Activated CD4-positive, alpha-beta T cell treated with anti-CD3 and anti-CD28 coated beads, Interleukin-2, amount 10 ng/mL, durations not matched to agents 7 days and 5 days (primary cell): ENCODE data around the gene BBS2. TPM values are rescaled to one million over a fixed set of nuclear protein-coding genes. Genes with fewer than 3 reads are reported as not detected.

Experiments
- CTCF ChIA-PET: fragments of 350-600 bp; sonication (Branson Sonifier 250); formaldehyde crosslinking; loops from one replicate; lab custom pipeline; 2021; ENCODE audit warnings: antibody characterized with exemption; lab: Charles Lee
- POLR2A ChIA-PET: fragments of 350-600 bp; sonication (Branson Sonifier 250); formaldehyde crosslinking; loops from one replicate; lab custom pipeline; 2021; ENCODE audit warnings: antibody characterized with exemption; lab: Charles Lee
- DNase-seq: peaks from one replicate; pipeline ENCODE4 v3.0.0-alpha.2; 2020
- H3K27ac Mint-ChIP-seq: one replicate; pipeline ENCODE4 v1.8.0; 2021; ENCODE audit warnings: mild to moderate bottlenecking, moderate library complexity, mixed read lengths
- H3K27me3 Mint-ChIP-seq: one replicate; pipeline ENCODE4 v1.8.0; 2021; ENCODE audit warnings: mixed read lengths
- H3K36me3 Mint-ChIP-seq: one replicate; pipeline ENCODE4 v1.8.0; 2021; ENCODE audit warnings: low read depth, mixed read lengths
- H3K4me1 Mint-ChIP-seq: one replicate; pipeline ENCODE4 v1.8.0; 2021; ENCODE audit warnings: mixed read lengths
- H3K4me3 Mint-ChIP-seq: one replicate; pipeline ENCODE4 v1.8.0; 2021; ENCODE audit warnings: mild to moderate bottlenecking, moderate library complexity, mixed read lengths
- H3K9me3 Mint-ChIP-seq: one replicate; pipeline ENCODE4 v1.8.0; 2021; ENCODE audit warnings: mixed read lengths
- total RNA-seq, 2 experiments: library from RNA; stranded (reverse); gene quantifications; one replicate each; pipeline ENCODE4 v1.2.3, GENCODE V29; 2021

The BBS2 gene, protein sequence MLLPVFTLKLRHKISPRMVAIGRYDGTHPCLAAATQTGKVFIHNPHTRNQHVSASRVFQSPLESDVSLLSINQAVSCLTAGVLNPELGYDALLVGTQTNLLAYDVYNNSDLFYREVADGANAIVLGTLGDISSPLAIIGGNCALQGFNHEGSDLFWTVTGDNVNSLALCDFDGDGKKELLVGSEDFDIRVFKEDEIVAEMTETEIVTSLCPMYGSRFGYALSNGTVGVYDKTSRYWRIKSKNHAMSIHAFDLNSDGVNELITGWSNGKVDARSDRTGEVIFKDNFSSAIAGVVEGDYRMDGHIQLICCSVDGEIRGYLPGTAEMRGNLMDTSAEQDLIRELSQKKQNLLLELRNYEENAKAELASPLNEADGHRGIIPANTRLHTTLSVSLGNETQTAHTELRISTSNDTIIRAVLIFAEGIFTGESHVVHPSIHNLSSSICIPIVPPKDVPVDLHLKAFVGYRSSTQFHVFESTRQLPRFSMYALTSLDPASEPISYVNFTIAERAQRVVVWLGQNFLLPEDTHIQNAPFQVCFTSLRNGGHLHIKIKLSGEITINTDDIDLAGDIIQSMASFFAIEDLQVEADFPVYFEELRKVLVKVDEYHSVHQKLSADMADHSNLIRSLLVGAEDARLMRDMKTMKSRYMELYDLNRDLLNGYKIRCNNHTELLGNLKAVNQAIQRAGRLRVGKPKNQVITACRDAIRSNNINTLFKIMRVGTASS
- 10 to 100 TPM; 16.7 to 21.5 TPM for total RNA-seq

DNA sequence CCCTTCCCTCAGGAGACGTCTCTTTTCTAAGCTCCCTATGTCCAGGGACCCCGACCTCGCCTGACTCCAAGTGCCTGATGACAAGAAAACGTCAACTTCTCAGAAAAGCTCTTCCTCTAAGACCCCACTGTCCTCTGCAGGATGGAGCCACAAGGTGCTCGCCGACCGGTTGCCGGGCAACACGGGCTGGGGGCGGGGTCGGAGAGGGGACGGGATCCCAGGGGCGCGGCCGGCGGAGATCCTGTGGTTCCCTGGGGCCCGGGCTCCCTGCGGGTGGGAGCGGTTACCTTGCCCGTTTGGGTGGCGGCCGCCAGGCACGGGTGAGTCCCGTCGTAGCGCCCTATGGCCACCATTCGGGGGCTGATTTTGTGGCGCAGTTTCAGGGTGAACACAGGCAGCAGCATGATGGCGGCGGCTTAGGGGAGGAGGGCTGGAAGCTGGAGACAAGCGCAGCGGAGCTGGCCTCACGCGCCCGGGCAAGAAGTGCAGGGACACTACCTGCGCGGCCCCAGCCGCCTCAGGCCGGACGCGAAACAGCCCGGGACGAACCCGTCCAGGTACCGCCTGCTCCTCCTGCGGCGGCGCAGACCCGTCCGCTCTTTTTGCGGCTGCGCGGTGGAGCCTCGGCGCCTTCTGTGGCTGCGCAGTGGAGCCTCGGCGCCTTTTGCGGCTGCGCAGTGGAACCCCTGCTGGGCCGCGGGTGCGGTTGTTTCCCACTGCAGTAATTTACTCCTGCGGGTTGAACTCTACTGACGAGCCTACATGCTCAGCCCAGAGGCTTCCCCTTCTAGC lies at the start of gene BBS2:
Gene BBS2 (minus strand): TSS at position 566 of the 792 bp plus-strand sequence. CDS start 162 bp downstream, at position 404.
- Mint-ChIP-seq H3K27ac (peak within 1 kb of the TSS; percentile 83), H3K27me3 (no peaks in the 10 kb centered on the region), H3K4me3 (peak within 1 kb of the TSS; percentile 77), H3K4me1 (peaks cover 20% of the 10 kb centered on the region), H3K9me3 (no peaks in the 10 kb centered on the region), H3K36me3 (no peaks in the 10 kb centered on the region)
- POLR2A ChIA-PET: no interaction called here
- DNase-seq: peak; percentile 85
- CTCF ChIA-PET: no interaction called here

DNA sequence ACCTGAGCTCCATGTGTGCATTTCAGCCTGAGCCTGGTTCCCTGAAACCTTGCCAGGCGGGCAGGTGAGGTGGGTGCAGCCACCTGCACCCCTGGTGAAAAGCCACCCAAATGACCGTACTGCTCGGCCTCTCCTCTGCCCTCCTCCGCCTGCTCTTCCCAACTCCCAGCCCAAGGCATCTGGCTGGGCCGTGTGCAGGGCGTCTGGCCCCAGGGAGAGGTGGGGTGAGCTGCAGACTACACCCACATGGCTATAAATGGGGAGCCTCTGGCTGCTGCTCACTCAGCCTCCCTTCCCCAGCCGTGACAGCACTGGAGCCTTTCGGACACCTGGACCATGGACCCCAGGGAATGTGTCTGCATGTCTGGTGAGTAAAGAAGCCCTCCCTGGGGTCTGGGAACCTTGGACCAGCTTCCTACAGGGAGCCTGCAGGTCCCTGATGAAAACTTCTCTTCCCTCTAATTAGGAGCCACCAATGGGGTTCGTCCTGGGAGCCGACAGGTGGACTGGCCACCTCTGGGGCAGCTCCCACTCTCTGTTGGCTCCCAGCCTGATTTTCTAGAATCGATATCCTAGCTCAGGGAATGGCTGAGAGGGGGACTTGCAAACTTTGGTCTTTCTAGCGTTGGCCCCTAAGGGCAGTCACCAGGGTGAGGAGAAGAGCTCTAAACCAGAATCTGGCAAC lies 45.1 kb upstream of the BBS2 start, which contains the start of gene MT4:
Gene MT4 (plus strand): TSS at position 281 of the 685 bp plus-strand sequence. CDS start 56 bp downstream, at position 337.
- H3K4me1 Mint-ChIP-seq: peaks cover 4% of the 10 kb centered on the region
- ChIA-PET POLR2A (no interaction called here), CTCF (interaction anchor here (1.9 to 4.4 kb wide), 2 partner anchors 12 to 137 kb away, joined by 9 to 17 read pairs; no protein-coding TSS in a partner anchor)
- no peaks in the 10 kb centered on the region for H3K36me3 Mint-ChIP-seq
- no peak within 1 kb of the TSS for H3K27ac Mint-ChIP-seq
- H3K27me3 Mint-ChIP-seq: peaks cover 18% of the 10 kb centered on the region
- no peaks in the 10 kb centered on the region for H3K9me3 Mint-ChIP-seq
- no peak for DNase-seq
- no peak within 1 kb of the TSS for H3K4me3 Mint-ChIP-seq

DNA sequence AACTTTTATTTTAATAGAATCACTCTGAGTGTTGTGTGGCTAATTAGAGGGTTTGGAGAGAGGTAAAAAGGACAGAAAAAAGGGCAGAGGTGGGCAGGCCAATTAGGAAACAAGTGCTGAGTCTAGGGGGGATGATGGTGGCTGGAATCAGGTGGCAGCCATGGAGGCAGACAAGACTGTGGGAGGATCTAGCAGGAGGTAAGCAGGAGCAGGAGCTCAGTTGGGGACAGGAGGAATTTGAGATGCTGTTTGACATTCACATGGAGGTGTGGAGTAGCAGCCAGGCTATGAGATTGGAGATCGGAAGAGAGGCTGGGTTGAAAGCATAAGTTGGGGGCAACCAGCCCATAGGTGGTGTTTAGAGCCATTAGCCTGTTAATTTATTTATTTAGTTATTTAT lies 41.3 kb upstream of the BBS2 start:
- CTCF ChIA-PET: interaction anchor here (0.8 to 4.4 kb wide), 6 partner anchors 11 to 220 kb away, joined by 3 to 17 read pairs (median 3); no protein-coding TSS in a partner anchor
- Mint-ChIP-seq H3K4me3 (no peak overlapping the region), H3K9me3 (no peaks in the 10 kb centered on the region), H3K27ac (no peak overlapping the region), H3K36me3 (no peaks in the 10 kb centered on the region), H3K4me1 (no peaks in the 10 kb centered on the region), H3K27me3 (peaks cover 24% of the 10 kb centered on the region)
- no peak for DNase-seq
- POLR2A ChIA-PET: no interaction called here

DNA sequence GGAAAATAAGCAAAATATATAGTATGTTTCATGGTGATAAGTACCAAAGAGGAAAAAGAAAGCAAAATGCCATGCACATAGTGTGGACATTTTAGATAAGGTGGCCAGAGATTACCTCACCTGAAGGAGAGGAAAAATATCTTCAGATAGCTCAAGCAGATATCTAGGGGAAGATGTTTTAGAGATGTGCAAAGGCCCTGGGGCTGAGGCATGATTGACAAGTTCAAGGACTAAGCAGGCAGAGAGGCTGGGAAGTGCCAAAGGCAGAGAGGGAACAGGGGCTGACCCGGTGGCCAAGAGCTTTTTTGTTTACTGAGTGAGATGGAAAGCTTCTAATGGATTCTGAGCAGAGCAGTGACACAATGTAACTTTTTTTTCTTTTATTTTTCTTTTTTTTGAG lies 40.6 kb upstream of the BBS2 start:
- H3K27me3 Mint-ChIP-seq: peaks cover 29% of the 10 kb centered on the region

DNA sequence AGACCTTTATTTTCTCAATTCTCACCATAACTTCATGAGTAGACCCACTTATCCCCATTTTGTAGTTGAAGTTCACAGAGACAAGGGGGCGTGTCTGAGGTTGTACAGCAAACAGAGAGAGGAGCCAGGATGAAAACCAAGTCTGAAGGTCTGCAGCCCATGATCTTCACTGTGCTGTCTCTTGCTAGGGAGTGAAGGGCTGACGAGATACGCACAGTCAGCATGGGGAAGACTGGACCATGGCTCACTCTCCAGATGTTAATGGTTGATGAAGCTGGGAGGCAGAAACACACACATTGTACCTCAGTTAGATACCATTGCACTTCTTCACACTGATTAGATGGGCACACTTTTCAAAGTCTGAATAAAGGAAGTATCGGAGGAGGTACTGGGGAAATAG lies 39.3 kb upstream of the BBS2 start:
- no peak for DNase-seq
- no peaks in the 10 kb centered on the region for H3K4me1 Mint-ChIP-seq
- POLR2A ChIA-PET: no interaction called here
- no peaks in the 10 kb centered on the region for H3K36me3 Mint-ChIP-seq
- peaks cover 37% of the 10 kb centered on the region for H3K27me3 Mint-ChIP-seq
- no peak overlapping the region for H3K27ac Mint-ChIP-seq
- no peak overlapping the region for H3K4me3 Mint-ChIP-seq
- no peaks in the 10 kb centered on the region for H3K9me3 Mint-ChIP-seq
- CTCF ChIA-PET: no interaction called here

More for the DNA sequence above, 40.6 kb upstream of the BBS2 start:
- POLR2A ChIA-PET: no interaction called here
- H3K36me3 Mint-ChIP-seq: no peaks in the 10 kb centered on the region
- CTCF ChIA-PET: interaction anchor here (1.0 to 1.4 kb wide), 5 partner anchors 10 to 30 kb away, joined by 3 read pairs; no protein-coding TSS in a partner anchor
- no peak overlapping the region for H3K4me3 Mint-ChIP-seq
- DNase-seq: no peak
- H3K27ac Mint-ChIP-seq: no peak overlapping the region
- no peaks in the 10 kb centered on the region for H3K9me3 Mint-ChIP-seq
- no peaks in the 10 kb centered on the region for H3K4me1 Mint-ChIP-seq

DNA sequence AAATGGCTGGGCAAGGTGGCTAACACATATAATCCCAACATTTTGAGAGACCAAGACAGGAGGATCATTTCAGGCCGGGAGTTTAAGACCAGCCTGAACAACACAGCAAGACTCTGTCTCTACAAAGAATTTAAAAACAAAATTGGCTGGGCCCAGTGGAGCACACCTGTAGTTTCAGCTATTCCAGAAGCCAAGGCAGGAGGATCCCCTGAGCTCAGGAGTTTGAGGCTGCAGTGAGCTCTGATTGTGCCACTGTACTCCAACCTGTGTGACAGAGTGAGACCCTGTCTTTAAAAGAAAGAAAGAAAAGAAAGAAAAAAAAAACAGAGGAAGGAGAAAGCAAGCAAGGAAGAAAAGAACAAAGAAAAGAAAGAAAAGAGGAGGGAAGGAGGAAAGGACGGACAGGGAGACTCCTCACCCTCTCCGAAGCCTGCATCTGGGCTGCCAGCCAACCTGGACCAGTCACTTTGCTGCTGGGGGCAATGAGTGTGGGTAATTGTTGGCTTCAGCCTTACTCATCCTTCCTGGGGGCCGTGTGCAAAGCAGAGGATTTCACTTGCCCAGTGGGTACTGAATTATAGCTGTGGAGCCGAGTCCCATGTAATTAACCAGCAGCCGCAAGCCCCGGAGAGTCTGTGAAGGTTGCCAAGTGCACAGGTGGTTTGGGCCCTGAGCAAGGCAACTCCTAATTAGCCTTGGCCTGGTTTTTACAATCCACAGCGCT lies 38.4 kb upstream of the BBS2 start:
- no peak overlapping the region for H3K27ac Mint-ChIP-seq
- ChIA-PET CTCF (interaction anchor here (1.3 kb wide), 1 partner anchor 144 kb away, joined by 5 read pairs; no protein-coding TSS in a partner anchor), POLR2A (no interaction called here)
- H3K4me3 Mint-ChIP-seq: no peak overlapping the region
- H3K4me1 Mint-ChIP-seq: no peaks in the 10 kb centered on the region
- no peak for DNase-seq
- H3K27me3 Mint-ChIP-seq: peaks cover 38% of the 10 kb centered on the region
- no peaks in the 10 kb centered on the region for H3K36me3 Mint-ChIP-seq
- no peaks in the 10 kb centered on the region for H3K9me3 Mint-ChIP-seq

DNA sequence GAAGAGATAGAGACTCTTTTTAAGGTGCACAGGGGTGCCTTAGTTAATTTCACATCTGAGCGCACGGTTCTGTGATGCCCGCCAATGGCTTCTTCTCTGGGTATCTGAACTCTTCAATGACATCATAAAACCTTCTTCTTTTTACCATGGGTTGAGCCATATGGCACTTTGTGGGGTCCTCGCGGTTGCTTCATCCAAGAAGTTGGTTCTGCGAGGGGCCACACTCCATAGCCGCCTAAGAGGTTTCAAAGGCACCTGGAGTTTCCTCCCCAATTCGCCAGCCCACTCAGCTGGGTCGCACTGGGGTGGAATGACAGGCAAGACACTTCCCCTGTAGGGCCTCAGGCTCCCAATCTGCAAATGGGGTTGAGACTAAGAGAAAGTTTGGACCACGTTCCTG lies 34.6 kb upstream of the BBS2 start:
- H3K27ac Mint-ChIP-seq: no peak overlapping the region
- no peaks in the 10 kb centered on the region for H3K4me1 Mint-ChIP-seq
- POLR2A ChIA-PET: no interaction called here
- no peaks in the 10 kb centered on the region for H3K36me3 Mint-ChIP-seq
- H3K27me3 Mint-ChIP-seq: peaks cover 28% of the 10 kb centered on the region
- DNase-seq: no peak
- H3K4me3 Mint-ChIP-seq: no peak overlapping the region
- H3K9me3 Mint-ChIP-seq: no peaks in the 10 kb centered on the region
- CTCF ChIA-PET: interaction anchor here (1.2 kb wide), 1 partner anchor 22 kb away, joined by 3 read pairs; no protein-coding TSS in a partner anchor

DNA sequence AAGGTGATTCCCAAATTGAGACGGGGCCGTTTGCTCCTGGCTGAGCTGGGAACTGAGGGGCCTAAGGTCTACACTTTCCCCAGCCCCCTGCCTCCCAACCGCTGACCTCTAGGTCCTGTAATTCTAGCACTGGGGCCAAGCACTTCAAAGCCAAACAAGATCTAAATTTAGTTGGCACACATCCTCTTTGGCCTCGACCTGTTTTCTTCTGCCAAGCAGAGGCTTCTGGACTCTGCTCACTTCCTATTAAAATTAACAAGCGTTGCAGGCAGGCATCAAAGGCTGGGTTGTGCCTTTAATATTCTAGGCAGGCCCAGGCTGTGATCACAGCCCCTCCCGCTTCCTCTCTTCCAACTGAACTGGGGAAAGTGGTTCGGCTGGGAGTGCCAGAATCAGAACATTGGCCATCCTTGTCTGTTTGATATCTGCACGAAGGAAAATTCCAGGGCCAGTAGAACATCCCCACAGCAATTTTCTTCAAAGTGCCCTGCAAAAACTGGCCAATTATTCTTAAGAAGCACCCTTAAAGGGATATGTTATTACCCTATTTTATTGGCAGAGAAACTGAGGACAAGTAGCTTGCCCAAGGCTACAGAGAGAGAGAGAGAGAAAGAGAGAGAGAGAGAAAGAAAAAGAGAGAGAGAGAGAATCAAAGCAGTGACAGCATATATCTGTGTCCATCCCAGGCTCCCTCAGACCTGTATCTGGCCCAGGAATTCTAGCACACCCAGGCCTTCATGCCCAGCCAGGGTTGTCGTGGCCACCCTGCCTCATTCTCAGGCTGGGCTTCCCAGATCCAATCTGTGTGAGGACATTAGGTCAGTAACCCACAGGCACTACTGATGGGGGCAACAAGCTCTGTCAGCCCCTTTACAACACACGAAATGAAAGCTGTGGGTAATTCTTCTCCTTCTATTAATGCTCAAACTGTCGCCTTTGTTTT lies 32.2 kb upstream of the BBS2 start:
- POLR2A ChIA-PET: interaction anchor here (0.5 kb wide), 1 partner anchor 14 kb away, joined by 5 read pairs; no protein-coding TSS in a partner anchor
- peaks cover 16% of the 10 kb centered on the region for H3K4me1 Mint-ChIP-seq
- CTCF ChIA-PET: no interaction called here
- DNase-seq: no peak
- H3K36me3 Mint-ChIP-seq: no peaks in the 10 kb centered on the region
- H3K4me3 Mint-ChIP-seq: no peak overlapping the region
- H3K9me3 Mint-ChIP-seq: no peaks in the 10 kb centered on the region
- H3K27me3 Mint-ChIP-seq: peaks cover 21% of the 10 kb centered on the region
- H3K27ac Mint-ChIP-seq: no peak overlapping the region

DNA sequence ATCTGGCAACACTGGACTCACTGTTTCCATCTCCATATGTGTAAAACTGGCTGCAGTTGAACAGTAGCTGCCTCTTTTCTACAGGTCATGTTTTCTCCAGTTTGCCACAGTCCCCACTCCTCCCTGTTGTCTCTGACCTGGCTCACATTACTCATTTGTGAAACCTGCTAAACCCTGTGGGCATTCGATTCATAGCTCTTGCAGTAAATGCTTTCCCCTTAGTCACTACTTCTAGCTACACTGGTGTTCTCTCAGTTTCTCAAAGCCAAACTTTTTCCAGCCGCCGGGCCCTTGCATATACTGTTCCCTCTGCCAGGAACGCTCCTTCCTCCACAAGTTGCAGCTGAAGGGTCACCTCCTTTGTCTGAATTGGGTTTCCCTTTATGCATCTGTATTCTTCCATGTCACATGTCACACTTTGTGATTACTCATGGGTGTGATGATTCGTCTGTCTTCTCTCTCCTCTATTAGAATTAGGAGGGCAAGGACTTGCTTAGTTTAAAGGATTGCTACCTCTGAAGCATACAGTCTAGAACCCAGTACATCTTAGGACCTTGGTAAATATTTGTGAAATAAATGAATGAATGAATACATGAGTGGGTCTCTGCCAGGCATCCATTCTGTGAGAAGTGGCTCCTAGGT lies 30.0 kb upstream of the BBS2 start:
- H3K4me3 Mint-ChIP-seq: no peak overlapping the region
- peaks cover 6% of the 10 kb centered on the region for H3K27me3 Mint-ChIP-seq
- H3K9me3 Mint-ChIP-seq: no peaks in the 10 kb centered on the region
- POLR2A ChIA-PET: no interaction called here
- no peak for DNase-seq
- CTCF ChIA-PET: interaction anchor here (1.1 to 1.5 kb wide), 3 partner anchors 11 to 152 kb away, joined by 3 to 4 read pairs (median 3); no protein-coding TSS in a partner anchor
- no peak overlapping the region for H3K27ac Mint-ChIP-seq
- peaks cover 18% of the 10 kb centered on the region for H3K4me1 Mint-ChIP-seq
- H3K36me3 Mint-ChIP-seq: no peaks in the 10 kb centered on the region

DNA sequence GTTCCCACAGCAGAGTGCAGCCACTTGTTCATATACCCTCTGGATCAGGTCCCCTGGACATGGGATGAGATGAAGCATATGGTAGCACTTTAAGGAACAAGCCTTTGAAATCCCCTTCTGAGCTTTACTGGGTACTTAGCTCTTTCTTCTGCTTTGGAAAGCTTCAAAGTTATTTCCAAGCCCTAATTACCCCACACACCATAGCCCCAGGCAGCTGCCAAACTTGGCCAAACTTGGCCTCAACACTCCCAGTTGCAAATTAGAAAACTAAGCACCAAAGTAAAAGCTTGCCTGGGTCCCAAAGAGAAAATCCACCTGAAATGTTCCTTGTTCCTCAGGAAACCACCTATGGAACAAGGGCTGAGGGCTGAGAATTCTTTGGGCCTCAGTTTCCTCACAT lies 29.3 kb upstream of the BBS2 start:
- Mint-ChIP-seq H3K36me3 (no peaks in the 10 kb centered on the region), H3K27ac (no peak overlapping the region), H3K4me3 (no peak overlapping the region), H3K9me3 (no peaks in the 10 kb centered on the region), H3K4me1 (peaks cover 18% of the 10 kb centered on the region), H3K27me3 (peaks cover 4% of the 10 kb centered on the region)
- DNase-seq: no peak
- CTCF ChIA-PET: interaction anchor here (1.1 to 1.5 kb wide), 2 partner anchors 11 to 153 kb away, joined by 3 read pairs; no protein-coding TSS in a partner anchor
- POLR2A ChIA-PET: no interaction called here
